A673 (cell line): ENCODE measurements around the gene CTF1. TPM values are rescaled to one million over a fixed set of nuclear protein-coding genes. Genes with fewer than 3 reads are reported as not detected.

Experiments used
- BruUV-seq: library from RNA; stranded (reverse); fragments of 400-500 nt; replicated peaks from 2 replicates; lab custom pipeline; 2021; lab: Mats Ljungman, UMichigan
- CTCF ChIA-PET: fragments of 300-600 bp; sonication (Branson Sonifier 250); formaldehyde crosslinking; loops from one replicate; lab custom pipeline; 2022; ENCODE audit warnings: antibody characterized with exemption; lab: Charles Lee
- POLR2A ChIA-PET: fragments of 300-600 bp; sonication (Branson Sonifier 250); formaldehyde crosslinking; loops from one replicate; lab custom pipeline; 2022; ENCODE audit warnings: antibody characterized with exemption; ENCODE audit not compliant: low non-redundant PET; lab: Charles Lee
- DNase-seq: peaks from one replicate; pipeline ENCODE4 v3.0.0-alpha.2; 2015; ENCODE audit warnings: low spot score
- H3K27ac ChIP-seq: fragments of 200-600 bp; sonication (generic); 2 replicates; pipeline ENCODE4 v1.5.1; 2016; ENCODE audit warnings: mixed run types, low read depth, mild to moderate bottlenecking, mixed read lengths, antibody characterized with exemption, low read length; ENCODE audit not compliant: poor library complexity, severe bottlenecking
- H3K27me3 ChIP-seq: fragments of 200-600 bp; sonication (generic); replicated peaks from 2 replicates; pipeline ENCODE4 v1.6.1; 2017; ENCODE audit warnings: mixed run types, low read depth, mild to moderate bottlenecking, mixed read lengths, antibody characterized with exemption, low read length; ENCODE audit not compliant: insufficient read depth, poor library complexity
- H3K36me3 ChIP-seq: fragments of 200-600 bp; sonication (generic); 2 replicates; pipeline ENCODE4 v1.6.1; 2016; ENCODE audit warnings: mixed run types, mild to moderate bottlenecking, mixed read lengths, antibody characterized with exemption, low read length; ENCODE audit not compliant: insufficient read depth, poor library complexity, severe bottlenecking
- H3K4me1 ChIP-seq: fragments of 200-600 bp; sonication (generic); 2 replicates; pipeline ENCODE4 v1.6.1; 2017; ENCODE audit warnings: mixed run types, mild to moderate bottlenecking, mixed read lengths, antibody characterized with exemption, low read length; ENCODE audit not compliant: insufficient read depth, poor library complexity, severe bottlenecking
- H3K4me3 ChIP-seq: fragments of 200-600 bp; sonication (generic); 2 replicates; pipeline ENCODE4 v1.5.1; 2016; ENCODE audit warnings: low read depth, mixed run types, mild to moderate bottlenecking, mixed read lengths, low read length; ENCODE audit not compliant: poor library complexity, severe bottlenecking
- H3K9me3 ChIP-seq: fragments of 200-600 bp; sonication (generic); 2 replicates; pipeline ENCODE4 v1.6.1; 2016; ENCODE audit warnings: mixed run types, low read depth, mild to moderate bottlenecking, mixed read lengths, antibody characterized with exemption, low read length; ENCODE audit not compliant: poor library complexity, severe bottlenecking
- EZH2 ChIP-seq: fragments of 200-600 bp; sonication (generic); IDR thresholded peaks from 2 replicates; pipeline ENCODE4 v1.6.1; 2017; ENCODE audit warnings: borderline replicate concordance, low read depth, mild to moderate bottlenecking, mixed read lengths, antibody characterized with exemption, low read length; ENCODE audit not compliant: poor library complexity, severe bottlenecking
- intact Hi-C: fragments of 100-400 bp; cut with micrococcal nuclease; formaldehyde crosslinking; loops from one replicate; pipeline ENCODE4 v1.10.0; 2022; ENCODE audit not compliant: unreplicated experiment
- total RNA-seq: library from RNA; stranded (reverse); gene quantifications from 2 replicates; pipeline ENCODE4 v1.2.3, GENCODE V29; 2021
- TF ChIP-seq, protein P1 (sequence below): fragments of 300-800, 200-600 bp; sonication (generic); conservative IDR thresholded peaks from 2 replicates; pipeline ENCODE4 v1.5.1; 2017; ENCODE audit warnings: low read depth, mild to moderate bottlenecking, antibody characterized with exemption, low read length, moderate library complexity, mixed read lengths

Gene CTF1
- total RNA-seq, 1 experiment from 2014 or later: 1.4 TPM

DNA sequence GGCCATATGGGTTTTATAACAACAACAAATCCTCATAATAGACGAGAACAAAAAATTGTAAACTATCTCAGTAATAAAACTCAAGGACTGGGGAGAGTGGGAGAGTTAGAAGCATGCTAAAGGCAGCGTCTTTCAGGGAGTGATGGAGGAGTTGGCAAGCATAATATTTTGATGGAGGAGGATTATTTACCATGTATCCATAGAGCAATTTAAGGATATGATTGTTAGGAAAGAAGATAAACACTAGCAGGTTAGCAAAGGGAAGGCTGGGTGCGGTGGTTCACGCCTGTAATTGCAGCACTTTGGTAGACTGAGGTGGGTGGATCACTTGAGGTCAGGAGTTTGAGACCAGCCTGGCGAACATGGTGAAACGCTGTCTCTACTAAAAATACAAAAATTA, 30.4 kb upstream of the CTF1 start:
- no peak overlapping the region for H3K27ac ChIP-seq
- H3K4me1 ChIP-seq: no peaks in the 10 kb centered on the region
- no peaks in the 10 kb centered on the region for H3K36me3 ChIP-seq
- ChIA-PET CTCF (no interaction called here), POLR2A (no interaction called here)
- H3K9me3 ChIP-seq: no peaks in the 10 kb centered on the region
- DNase-seq: no peak
- no peaks in the 10 kb centered on the region for H3K27me3 ChIP-seq
- intact Hi-C loops: no loop called here
- no peak for TF ChIP-seq EZH2
- TF ChIP-seq, protein P1, sequence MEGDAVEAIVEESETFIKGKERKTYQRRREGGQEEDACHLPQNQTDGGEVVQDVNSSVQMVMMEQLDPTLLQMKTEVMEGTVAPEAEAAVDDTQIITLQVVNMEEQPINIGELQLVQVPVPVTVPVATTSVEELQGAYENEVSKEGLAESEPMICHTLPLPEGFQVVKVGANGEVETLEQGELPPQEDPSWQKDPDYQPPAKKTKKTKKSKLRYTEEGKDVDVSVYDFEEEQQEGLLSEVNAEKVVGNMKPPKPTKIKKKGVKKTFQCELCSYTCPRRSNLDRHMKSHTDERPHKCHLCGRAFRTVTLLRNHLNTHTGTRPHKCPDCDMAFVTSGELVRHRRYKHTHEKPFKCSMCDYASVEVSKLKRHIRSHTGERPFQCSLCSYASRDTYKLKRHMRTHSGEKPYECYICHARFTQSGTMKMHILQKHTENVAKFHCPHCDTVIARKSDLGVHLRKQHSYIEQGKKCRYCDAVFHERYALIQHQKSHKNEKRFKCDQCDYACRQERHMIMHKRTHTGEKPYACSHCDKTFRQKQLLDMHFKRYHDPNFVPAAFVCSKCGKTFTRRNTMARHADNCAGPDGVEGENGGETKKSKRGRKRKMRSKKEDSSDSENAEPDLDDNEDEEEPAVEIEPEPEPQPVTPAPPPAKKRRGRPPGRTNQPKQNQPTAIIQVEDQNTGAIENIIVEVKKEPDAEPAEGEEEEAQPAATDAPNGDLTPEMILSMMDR: no peak
- H3K4me3 ChIP-seq: no peak overlapping the region
- no TSS peak for BruUV-seq

DNA sequence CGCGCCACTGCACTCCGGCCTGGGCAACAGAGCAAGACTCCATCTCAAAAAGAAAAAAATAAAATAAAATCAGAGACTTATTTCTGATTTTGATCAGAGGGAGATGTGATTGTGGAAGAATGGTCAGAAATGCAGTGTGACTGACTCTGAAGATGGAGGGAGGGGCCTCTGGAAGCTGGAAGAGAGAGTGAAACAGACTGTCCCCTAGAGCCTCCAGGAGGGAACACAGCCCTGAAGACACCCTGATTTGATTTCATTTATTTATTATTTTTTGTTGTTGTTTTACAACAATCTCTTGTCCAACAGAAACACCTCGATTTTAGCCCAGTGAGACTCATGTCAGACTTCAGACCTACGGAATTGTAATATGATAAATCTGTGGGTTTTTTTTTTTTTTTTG, 28.7 kb upstream of the CTF1 start:
- Histone ChIP-seq H3K9me3 (no peaks in the 10 kb centered on the region), H3K27me3 (no peaks in the 10 kb centered on the region), H3K4me3 (no peak overlapping the region), H3K36me3 (no peaks in the 10 kb centered on the region), H3K4me1 (no peaks in the 10 kb centered on the region), H3K27ac (no peak overlapping the region)
- BruUV-seq: no TSS peak
- ChIA-PET CTCF (interaction anchor here (0.6 to 1.5 kb wide), 2 partner anchors 23 to 81 kb away, joined by 4 to 6 read pairs; partner anchors contain the start of gene ZNF629), POLR2A (no interaction called here)
- DNase-seq: peak; percentile 31
- intact Hi-C loops: no loop called here
- no peak for TF ChIP-seq EZH2
- TF ChIP-seq, protein P1: peak; percentile 38; the same call in 1 of the 2 replicates

DNA sequence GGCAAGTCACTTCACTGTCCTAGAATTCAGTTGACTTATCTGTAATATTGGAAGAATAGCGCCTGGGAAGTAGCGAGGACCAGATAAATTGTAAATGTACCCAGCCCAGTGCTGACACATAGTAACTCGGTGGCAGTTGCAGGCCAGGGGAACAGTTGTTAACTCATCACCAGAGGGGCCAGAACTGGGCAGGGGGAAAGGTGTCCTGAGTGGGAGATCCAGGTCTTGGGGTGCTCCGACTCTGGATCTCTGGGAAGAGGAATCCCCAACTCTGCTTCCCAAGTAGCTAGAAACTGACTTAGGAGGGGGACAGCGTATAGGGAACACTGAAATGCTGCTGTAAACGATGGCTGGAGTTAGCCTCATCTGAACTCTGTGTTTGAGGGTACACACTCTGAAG, 25.5 kb upstream of the CTF1 start:
- Histone ChIP-seq H3K27me3 (no peaks in the 10 kb centered on the region), H3K27ac (no peak overlapping the region), H3K4me1 (no peaks in the 10 kb centered on the region), H3K36me3 (no peaks in the 10 kb centered on the region), H3K4me3 (no peak overlapping the region), H3K9me3 (no peaks in the 10 kb centered on the region)
- BruUV-seq: no TSS peak
- ChIA-PET POLR2A (no interaction called here), CTCF (no interaction called here)
- intact Hi-C loops: no loop called here
- no peak for DNase-seq
- TF ChIP-seq, protein P1: no peak
- TF ChIP-seq EZH2: no peak
